Stimulated activated CD8-positive, alpha-beta memory T cell treated with anti-CD3 and anti-CD28 coated beads, Interleukin-2, amount 100 ng/mL, for 48 hours (primary cell): Measurements from ENCODE around the gene PRKCE.
"Not testable (repeated sequence)": the region's sequence is repeated elsewhere in the genome, so short reads cannot be mapped to it uniquely, and the experiment has no call there.

Experiments used
- DNase-seq, 2 donors: peaks; one replicate each; pipeline ENCODE4 v3.0.0-alpha.2; 2020; ENCODE audit warnings: low read depth in 2 of 2

Gene PRKCE

DNA sequence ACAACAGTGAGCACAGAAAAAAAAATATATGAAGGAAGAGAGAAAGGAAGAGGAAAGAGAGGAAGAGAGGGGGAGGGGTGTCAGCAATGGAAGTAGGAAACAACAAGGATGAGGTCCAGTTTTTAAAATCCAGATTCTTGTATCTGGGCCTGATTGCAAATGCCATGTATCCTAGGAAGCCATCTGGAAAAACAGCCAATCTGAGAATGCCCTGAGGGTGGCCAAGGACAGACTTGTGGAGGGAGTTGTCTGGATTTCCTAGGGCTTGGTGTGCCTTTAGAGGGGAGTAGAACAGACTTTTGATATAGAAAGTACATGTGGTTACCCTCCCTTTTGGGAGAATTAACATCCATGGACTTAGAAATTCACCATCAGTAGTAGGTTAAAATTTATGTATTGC lies 47.1 kb downstream of the PRKCE start:
- no peak for DNase-seq

GRCh38 chr2:45699032-45699658 lies 47.7 kb downstream of the PRKCE start:
- peak in 1 of 2 donors; percentile 23 for DNase-seq

GRCh38 chr2:45700407-45701013 lies 49.0 kb downstream of the PRKCE start:
- no peak for DNase-seq

- no peak for DNase-seq
Measured at GRCh38 chr2:45705233-45705632, 53.8 kb downstream of the PRKCE start.

- no peak for DNase-seq
Measured at GRCh38 chr2:45706033-45706432, 54.6 kb downstream of the PRKCE start.

DNA sequence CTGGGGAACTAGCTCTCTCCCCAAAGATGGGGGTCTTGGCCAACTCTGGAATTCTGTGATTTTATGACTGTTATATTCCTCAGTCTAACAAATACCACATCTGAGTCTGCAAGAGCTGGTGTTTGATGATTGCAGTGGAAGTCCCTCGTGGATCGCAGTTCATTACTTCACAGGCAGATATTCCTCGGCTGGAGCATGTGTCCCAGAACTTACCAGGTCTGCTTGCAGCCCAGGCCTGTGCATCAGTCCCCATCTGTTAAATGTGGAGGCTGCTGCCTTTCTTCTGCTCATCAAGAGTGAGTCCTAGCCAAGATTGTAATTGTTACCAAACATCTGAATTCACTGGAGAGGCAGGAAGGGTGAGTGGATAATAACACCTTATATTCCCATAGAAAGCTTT lies 55.5 kb downstream of the PRKCE start:
- DNase-seq, result no peak

DNA sequence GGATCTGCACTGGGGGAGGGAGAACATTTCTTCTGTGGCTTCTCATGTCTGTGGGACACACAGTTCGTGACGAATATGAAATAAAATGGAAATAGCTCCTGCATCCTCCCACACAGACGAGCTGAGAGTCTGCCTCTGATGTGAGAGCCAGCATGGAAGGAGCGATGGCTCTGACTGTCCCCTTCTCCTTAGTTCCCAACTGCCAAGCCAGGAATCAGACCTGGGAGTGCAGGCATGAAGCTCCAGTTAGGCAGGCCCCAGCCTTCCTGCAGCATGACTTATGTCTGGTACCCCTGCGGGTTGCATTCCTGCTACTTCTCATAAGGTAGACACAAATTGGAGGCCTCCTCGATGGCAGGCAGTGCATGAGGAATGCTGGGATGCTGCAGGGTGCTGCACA lies 56.2 kb downstream of the PRKCE start:
- no peak for DNase-seq

GRCh38 chr2:45708501-45708900 lies 57.0 kb downstream of the PRKCE start:
- no peak for DNase-seq

GRCh38 chr2:45709137-45709536 lies 57.7 kb downstream of the PRKCE start:
- DNase-seq, result no peak

GRCh38 chr2:45710468-45710867 lies 59.0 kb downstream of the PRKCE start:
- DNase-seq, result no peak

- no peak for DNase-seq
Measured at GRCh38 chr2:45711224-45711623, 59.7 kb downstream of the PRKCE start.

DNA sequence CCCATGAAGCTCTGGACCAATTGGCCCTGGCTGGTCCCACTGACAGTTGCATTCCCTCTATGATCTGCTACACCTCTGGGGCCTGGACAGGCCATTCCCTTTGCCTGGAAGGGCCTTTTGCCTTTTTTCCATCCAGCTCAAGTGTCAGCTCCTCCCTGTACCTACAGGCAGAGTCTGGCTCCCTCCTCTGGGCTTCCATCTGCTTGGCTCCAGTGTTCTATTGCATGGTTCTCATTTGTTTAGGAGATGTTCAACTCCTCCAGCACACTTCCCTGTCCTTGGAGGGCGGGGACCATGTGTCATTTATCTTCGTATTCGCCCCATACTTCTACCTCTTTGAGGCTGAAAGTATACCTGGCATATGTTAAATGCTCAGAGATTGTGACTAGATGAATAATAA lies 61.1 kb downstream of the PRKCE start:
- DNase-seq, result no peak

GRCh38 chr2:45713136-45713535 lies 61.7 kb downstream of the PRKCE start:
- no peak for DNase-seq

DNA sequence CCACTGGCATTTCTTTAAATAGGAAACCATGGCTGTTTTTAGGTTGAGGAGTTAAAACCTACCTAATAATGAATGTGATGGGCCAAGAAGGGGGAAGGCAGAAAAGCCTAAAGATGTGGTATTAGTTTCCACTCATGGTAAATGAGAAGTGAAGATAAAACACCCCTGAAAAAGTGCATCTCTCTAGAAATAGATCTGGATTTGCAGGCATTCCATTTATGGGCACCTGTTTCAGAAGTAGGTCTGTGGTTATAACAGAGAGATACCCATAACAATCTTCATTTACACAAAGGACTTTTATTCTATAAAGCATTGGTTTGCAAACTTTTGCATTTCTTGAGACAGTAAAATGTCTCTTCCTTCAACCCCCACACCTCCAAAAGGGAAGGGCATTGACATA lies 62.1 kb downstream of the PRKCE start:
- DNase-seq, result no peak

DNA sequence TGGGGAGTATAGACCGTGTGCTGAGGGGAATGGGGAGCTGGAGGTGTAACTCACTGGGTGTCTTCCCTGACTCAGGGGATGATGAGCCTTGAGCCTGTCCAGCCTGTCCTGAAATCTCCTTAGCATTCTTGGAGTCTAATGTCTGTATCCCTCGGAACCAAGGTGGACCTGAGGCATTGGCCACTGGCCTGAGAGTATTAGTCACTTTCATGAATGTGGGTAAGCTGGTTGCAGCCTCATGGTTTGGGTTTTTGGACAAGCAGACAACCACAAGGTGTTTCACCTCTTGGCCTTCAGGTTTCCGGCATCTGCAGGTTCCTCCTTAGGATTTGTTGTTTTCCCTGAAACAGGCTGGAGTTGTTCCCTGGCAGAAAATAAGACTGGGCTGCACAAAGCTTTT lies 63.2 kb downstream of the PRKCE start:
- no peak for DNase-seq

GRCh38 chr2:45715601-45716379 lies 64.3 kb downstream of the PRKCE start:
- no peak for DNase-seq

DNA sequence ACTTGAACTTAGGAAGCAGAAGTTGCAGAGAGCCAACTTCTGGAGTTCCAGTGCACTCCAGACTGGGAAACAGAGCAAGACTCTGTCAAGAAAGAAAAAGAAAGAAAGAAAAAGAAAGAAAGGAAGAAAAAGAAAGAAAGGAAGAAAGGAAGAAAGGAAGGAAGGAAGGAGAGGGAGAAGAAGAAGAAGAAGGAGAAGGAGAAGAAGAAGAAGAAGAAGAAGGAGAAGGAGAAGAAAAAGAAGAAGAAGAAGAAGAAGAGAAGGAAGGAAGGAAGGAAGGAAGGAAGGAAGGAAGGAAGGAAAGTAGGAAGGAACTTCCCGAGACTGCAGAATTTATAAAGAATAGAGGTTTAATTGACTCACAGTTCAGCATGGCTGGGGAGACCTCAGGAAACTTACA lies 65.0 kb downstream of the PRKCE start:
- DNase-seq, result not testable (repeated sequence)

DNA sequence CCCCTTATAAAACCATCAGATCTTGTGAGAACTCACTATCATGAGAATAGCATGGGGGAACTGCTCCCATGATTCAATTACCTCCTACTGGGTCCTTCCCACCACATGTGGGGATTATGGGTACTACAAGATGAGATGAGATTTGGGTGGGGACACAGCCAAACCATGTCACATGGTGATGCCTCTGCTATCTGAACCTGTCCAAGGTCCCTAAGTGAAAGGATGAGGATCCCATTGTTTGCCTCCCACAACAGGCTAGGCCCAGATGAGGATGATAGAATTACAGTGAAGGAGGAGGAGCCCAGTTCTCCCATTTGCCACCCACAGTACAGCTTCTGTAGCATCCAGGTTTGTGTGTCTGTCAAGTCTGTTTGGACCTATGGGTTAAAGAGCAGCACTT lies 65.4 kb downstream of the PRKCE start:
- no peak for DNase-seq

GRCh38 chr2:45720210-45720609 lies 68.7 kb downstream of the PRKCE start:
- no peak for DNase-seq

DNA sequence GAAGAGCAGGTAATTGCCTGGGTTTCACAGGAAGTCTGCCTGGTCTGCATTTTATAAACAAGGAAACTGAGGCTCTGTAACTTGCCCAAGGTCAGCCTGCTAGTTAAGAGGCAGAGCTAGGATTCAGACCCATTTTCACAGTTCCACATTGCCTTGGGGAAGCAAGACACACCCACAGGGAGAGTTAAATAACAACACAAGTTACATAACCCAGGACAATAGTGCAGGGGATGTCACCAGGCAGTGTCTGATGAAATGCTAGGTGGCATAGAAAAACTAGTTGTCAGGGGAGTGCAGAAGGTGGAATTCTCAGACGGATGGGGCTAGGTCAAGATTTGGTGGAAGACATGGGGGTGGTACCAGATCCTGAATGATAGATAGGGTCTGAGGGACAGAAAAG lies 69.7 kb downstream of the PRKCE start:
- no peak for DNase-seq

GRCh38 chr2:45722477-45722876 lies 71.0 kb downstream of the PRKCE start:
- no peak for DNase-seq

GRCh38 chr2:45723857-45724256 lies 72.4 kb downstream of the PRKCE start:
- DNase-seq, result no peak

DNA sequence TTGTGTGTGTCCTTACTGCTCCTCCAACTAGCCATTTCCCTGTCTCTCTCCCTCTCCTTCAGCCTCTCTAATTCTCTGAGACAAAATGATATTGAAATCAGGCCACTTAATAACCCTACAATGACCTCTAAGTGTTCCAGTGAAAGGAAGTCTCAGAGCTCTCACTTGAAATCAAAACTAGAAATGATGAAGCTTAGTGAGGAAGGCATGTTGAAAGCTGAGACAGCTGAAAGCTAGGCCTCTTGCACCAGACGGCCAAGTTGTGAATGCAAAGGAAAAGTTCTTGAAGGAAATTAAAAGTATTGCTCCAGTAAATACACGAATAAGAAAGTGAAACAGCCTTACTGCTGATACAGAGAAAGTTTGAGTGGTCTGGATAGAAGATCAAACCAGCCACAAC lies 72.9 kb downstream of the PRKCE start:
- no peak for DNase-seq
